ENCODE data around the gene SCAF1.

The SCAF1 gene

GRCh38 chr19:49599378-49600295, 42.4 kb upstream of the SCAF1 start:
- Histone ChIP-seq H3K79me2 (ENCODE audit: control insufficient read depth, insufficient read depth, low read length) (peaks cover 18% of the 10 kb centered on the region), H3K4me1 (ENCODE audit: control insufficient read depth, low read depth, low read length) (no peaks in the 10 kb centered on the region), H3K4me3 (ENCODE audit: low read length) (no peak overlapping the region), H4K5ac (ENCODE audit: low read length) (no peak overlapping the region), H3K23ac (ENCODE audit: low read length) (no peak overlapping the region), H3K36me3 (ENCODE audit: control insufficient read depth, insufficient read depth, low read length) (peaks cover 21% of the 10 kb centered on the region), H4K8ac (ENCODE audit: low read depth, low read length) (no peak overlapping the region), H3K79me1 (ENCODE audit: low read length) (peaks cover 13% of the 10 kb centered on the region), H3K56ac (ENCODE audit: low read length) (no peak overlapping the region), H3K4ac (ENCODE audit: low read depth, low read length) (no peak overlapping the region), H2AK5ac (ENCODE audit: low read length) (no peak overlapping the region), H3K18ac (ENCODE audit: low read length) (no peak overlapping the region), H3K9ac (ENCODE audit: low read length) (no peak overlapping the region), H3K27me3 (ENCODE audit: insufficient read depth, low read length, poor library complexity) (no peaks in the 10 kb centered on the region), H2BK120ac (ENCODE audit: low read depth, low read length) (no peak overlapping the region), H3K4me2 (ENCODE audit: low read length) (no peak overlapping the region), H3K27ac (ENCODE audit: low read depth, low read length) (no peak overlapping the region), H2BK5ac (ENCODE audit: low read length) (no peak overlapping the region), H2BK15ac (replicated peaks; ENCODE audit: low read depth) (no peak overlapping the region)
- WGBS (ENCODE audit: extremely low coverage, insufficient coverage, low lambda C conversion rate) = no CpG with 5 or more reads among the region's 26 CpGs
- no peak for DNase-seq

GRCh38 chr19:49601482-49602038, 40.4 kb upstream of the SCAF1 start:
- Histone ChIP-seq H3K27me3 (ENCODE audit: insufficient read depth, low read length, poor library complexity) (no peaks in the 10 kb centered on the region), H3K18ac (ENCODE audit: low read length) (no peak overlapping the region), H3K4ac (ENCODE audit: low read depth, low read length) (no peak overlapping the region), H2AK5ac (ENCODE audit: low read length) (no peak overlapping the region), H4K8ac (ENCODE audit: low read depth, low read length) (no peak overlapping the region), H3K4me1 (ENCODE audit: control insufficient read depth, low read depth, low read length) (no peaks in the 10 kb centered on the region), H4K5ac (ENCODE audit: low read length) (no peak overlapping the region), H3K27ac (ENCODE audit: low read depth, low read length) (no peak overlapping the region), H3K56ac (ENCODE audit: low read length) (no peak overlapping the region), H3K79me2 (ENCODE audit: control insufficient read depth, insufficient read depth, low read length) (peaks cover 22% of the 10 kb centered on the region), H2BK5ac (ENCODE audit: low read length) (no peak overlapping the region), H3K4me3 (ENCODE audit: low read length) (no peak overlapping the region), H3K23ac (ENCODE audit: low read length) (no peak overlapping the region), H3K4me2 (ENCODE audit: low read length) (no peak overlapping the region), H2BK15ac (replicated peaks; ENCODE audit: low read depth) (no peak overlapping the region), H3K79me1 (ENCODE audit: low read length) (peaks cover 12% of the 10 kb centered on the region), H3K36me3 (ENCODE audit: control insufficient read depth, insufficient read depth, low read length) (peaks cover 21% of the 10 kb centered on the region), H2BK120ac (ENCODE audit: low read depth, low read length) (no peak overlapping the region), H3K9ac (ENCODE audit: low read length) (no peak overlapping the region)
- no CpG with 5 or more reads among the region's 38 CpGs for WGBS (ENCODE audit: extremely low coverage, insufficient coverage, low lambda C conversion rate)
- DNase-seq = no peak

GRCh38 chr19:49602806-49603205, 39.2 kb upstream of the SCAF1 start:
- Histone ChIP-seq H2BK5ac (ENCODE audit: low read length) (no peak overlapping the region), H3K4ac (ENCODE audit: low read depth, low read length) (no peak overlapping the region), H3K18ac (ENCODE audit: low read length) (no peak overlapping the region), H2BK120ac (ENCODE audit: low read depth, low read length) (no peak overlapping the region), H2AK5ac (ENCODE audit: low read length) (no peak overlapping the region), H3K23ac (ENCODE audit: low read length) (no peak overlapping the region), H3K79me1 (ENCODE audit: low read length) (peaks cover 12% of the 10 kb centered on the region), H4K5ac (ENCODE audit: low read length) (no peak overlapping the region), H3K4me1 (ENCODE audit: control insufficient read depth, low read depth, low read length) (no peaks in the 10 kb centered on the region), H4K8ac (ENCODE audit: low read depth, low read length) (no peak overlapping the region), H3K36me3 (ENCODE audit: control insufficient read depth, insufficient read depth, low read length) (peaks cover 19% of the 10 kb centered on the region), H3K79me2 (ENCODE audit: control insufficient read depth, insufficient read depth, low read length) (peaks cover 24% of the 10 kb centered on the region), H3K56ac (ENCODE audit: low read length) (no peak overlapping the region), H3K27ac (ENCODE audit: low read depth, low read length) (no peak overlapping the region), H3K27me3 (ENCODE audit: insufficient read depth, low read length, poor library complexity) (no peaks in the 10 kb centered on the region), H2BK15ac (replicated peaks; ENCODE audit: low read depth) (no peak overlapping the region), H3K4me3 (ENCODE audit: low read length) (no peak overlapping the region), H3K9ac (ENCODE audit: low read length) (no peak overlapping the region), H3K4me2 (ENCODE audit: low read length) (no peak overlapping the region)
- WGBS (ENCODE audit: extremely low coverage, insufficient coverage, low lambda C conversion rate) = no CpG with 5 or more reads among the region's 2 CpGs
- no peak for DNase-seq

- no CpG with 5 or more reads among the region's 7 CpGs for WGBS (ENCODE audit: extremely low coverage, insufficient coverage, low lambda C conversion rate)
- H2BK5ac ChIP-seq (ENCODE audit: low read length) = no peak overlapping the region
- no peak for DNase-seq
- no peak overlapping the region for H4K5ac ChIP-seq (ENCODE audit: low read length)
- no peak overlapping the region for H3K23ac ChIP-seq (ENCODE audit: low read length)
- no peak overlapping the region for H2BK120ac ChIP-seq (ENCODE audit: low read depth, low read length)
- no peak overlapping the region for H3K56ac ChIP-seq (ENCODE audit: low read length)
- no peak overlapping the region for H3K9ac ChIP-seq (ENCODE audit: low read length)
- H4K8ac ChIP-seq (ENCODE audit: low read depth, low read length) = no peak overlapping the region
- no peak overlapping the region for H3K4me3 ChIP-seq (ENCODE audit: low read length)
- no peak overlapping the region for H3K18ac ChIP-seq (ENCODE audit: low read length)
- H3K4me2 ChIP-seq (ENCODE audit: low read length) = no peak overlapping the region
- peaks cover 17% of the 10 kb centered on the region for H3K36me3 ChIP-seq (ENCODE audit: control insufficient read depth, insufficient read depth, low read length)
- no peak overlapping the region for H2AK5ac ChIP-seq (ENCODE audit: low read length)
- H2BK15ac ChIP-seq (replicated peaks; ENCODE audit: low read depth) = no peak overlapping the region
- H3K4ac ChIP-seq (ENCODE audit: low read depth, low read length) = no peak overlapping the region
- no peak overlapping the region for H3K27ac ChIP-seq (ENCODE audit: low read depth, low read length)
- peaks cover 35% of the 10 kb centered on the region for H3K79me2 ChIP-seq (ENCODE audit: control insufficient read depth, insufficient read depth, low read length)
- peaks cover 9% of the 10 kb centered on the region for H3K79me1 ChIP-seq (ENCODE audit: low read length)
- no peaks in the 10 kb centered on the region for H3K27me3 ChIP-seq (ENCODE audit: insufficient read depth, low read length, poor library complexity)
- H3K4me1 ChIP-seq (ENCODE audit: control insufficient read depth, low read depth, low read length) = no peaks in the 10 kb centered on the region
Observed at GRCh38 chr19:49605605-49606004, 36.4 kb upstream of the SCAF1 start.

- Histone ChIP-seq H3K27ac (ENCODE audit: low read depth, low read length) (no peak overlapping the region), H3K9ac (ENCODE audit: low read length) (no peak overlapping the region), H2BK120ac (ENCODE audit: low read depth, low read length) (no peak overlapping the region), H4K5ac (ENCODE audit: low read length) (no peak overlapping the region), H3K23ac (ENCODE audit: low read length) (no peak overlapping the region), H3K36me3 (ENCODE audit: control insufficient read depth, insufficient read depth, low read length) (peaks cover 8% of the 10 kb centered on the region), H3K18ac (ENCODE audit: low read length) (no peak overlapping the region), H2BK15ac (replicated peaks; ENCODE audit: low read depth) (no peak overlapping the region), H3K56ac (ENCODE audit: low read length) (no peak overlapping the region), H2AK5ac (ENCODE audit: low read length) (no peak overlapping the region), H2BK5ac (ENCODE audit: low read length) (no peak overlapping the region), H4K8ac (ENCODE audit: low read depth, low read length) (no peak overlapping the region), H3K4ac (ENCODE audit: low read depth, low read length) (no peak overlapping the region), H3K27me3 (ENCODE audit: insufficient read depth, low read length, poor library complexity) (no peaks in the 10 kb centered on the region), H3K4me2 (ENCODE audit: low read length) (no peak overlapping the region), H3K4me1 (ENCODE audit: control insufficient read depth, low read depth, low read length) (no peaks in the 10 kb centered on the region), H3K4me3 (ENCODE audit: low read length) (no peak overlapping the region), H3K79me2 (ENCODE audit: control insufficient read depth, insufficient read depth, low read length) (peaks cover 29% of the 10 kb centered on the region), H3K79me1 (ENCODE audit: low read length) (peaks cover 12% of the 10 kb centered on the region)
- no CpG with 5 or more reads among the region's 12 CpGs for WGBS (ENCODE audit: extremely low coverage, insufficient coverage, low lambda C conversion rate)
- DNase-seq = no peak
Observed at GRCh38 chr19:49609499-49610092, 32.4 kb upstream of the SCAF1 start.

Measured in mesendoderm (in vitro differentiated cells).